Uterus (tissue), 4 donors: ENCODE results near the gene TSEN15. TPM values are rescaled to one million over a fixed set of nuclear protein-coding genes. Genes with fewer than 3 reads are reported as not detected.

Source experiments
- DNase-seq, 2 donors: peaks; one replicate each; pipeline ENCODE4 v3.0.0-alpha.2; 2019 to 2020
- H3K27ac ChIP-seq, 2 donors: fragments of 200-600 bp; sonication (generic); 1 replicate in 1 of 2; 2 replicates in 1 of 2; pipeline ENCODE4 v1.5.1; 2016 to 2018
- H3K27me3 ChIP-seq, 2 donors: fragments of 200-600 bp; sonication (generic); one replicate each; pipeline ENCODE4 v1.5.1; 2018 to 2019; ENCODE audit warnings: control low read depth in 1 of 2
- H3K36me3 ChIP-seq, 2 donors: fragments of 200-600 bp; sonication (generic); one replicate each; pipeline ENCODE4 v1.5.1; 2019; ENCODE audit warnings: control low read depth in 1 of 2
- H3K4me1 ChIP-seq, 2 donors: fragments of 200-600 bp; sonication (generic); one replicate each; pipeline ENCODE4 v1.5.1; 2018 to 2019; ENCODE audit warnings: control low read depth in 1 of 2
- H3K4me3 ChIP-seq, 2 donors: fragments of 200-600 bp; sonication (generic); 1 replicate in 1 of 2; 2 replicates in 1 of 2; pipeline ENCODE4 v1.5.1; 2018 to 2019; ENCODE audit warnings: mild to moderate bottlenecking in 1 of 2
- H3K9me3 ChIP-seq, 2 donors: fragments of 200-600 bp; sonication (generic); one replicate each; pipeline ENCODE4 v1.5.1; 2019; ENCODE audit warnings: control low read depth in 1 of 2
- POLR2A ChIP-seq, 2 donors: fragments of 450-650 bp; IDR thresholded peaks; one replicate each; pipeline ENCODE4 v1.6.1; 2016; ENCODE audit warnings: antibody characterized with exemption in 2 of 2, mild to moderate bottlenecking in 1 of 2, moderate library complexity in 1 of 2
- intact Hi-C: fragments of 100-400 bp; cut with DNase I; formaldehyde crosslinking; loops from one replicate; pipeline ENCODE4 v1.15.1; 2023; ENCODE audit warnings: low total_unique reads
- total RNA-seq, 4 donors: library from RNA; depleted of rRNA in 3 of 4; stranded (reverse); fragments of >200 nt in 3 of 4; gene quantifications; one replicate each; pipeline versions ENCODE4 v1.1.0 to v1.2.4, GENCODE V29; 2014 to 2023
- TF ChIP-seq, protein P1 (sequence below), 4 experiments: fragments of 200-600 bp in 2 of 4; fragments of 450-650 bp in 2 of 4; sonication (generic) in 2 of 4; IDR thresholded peaks; one replicate each; pipeline ENCODE4 v1.5.1; 2016 to 2019; ENCODE audit warnings: antibody characterized with exemption in 4 of 4, mild to moderate bottlenecking in 2 of 4, moderate library complexity in 1 of 4
- donor health status: DM: yes; HTN: yes; CAD: no.

Gene TSEN15
- total RNA-seq, 4 donors from 2014 or later: 7.9 to 69.3 (median 29.2) TPM

DNA sequence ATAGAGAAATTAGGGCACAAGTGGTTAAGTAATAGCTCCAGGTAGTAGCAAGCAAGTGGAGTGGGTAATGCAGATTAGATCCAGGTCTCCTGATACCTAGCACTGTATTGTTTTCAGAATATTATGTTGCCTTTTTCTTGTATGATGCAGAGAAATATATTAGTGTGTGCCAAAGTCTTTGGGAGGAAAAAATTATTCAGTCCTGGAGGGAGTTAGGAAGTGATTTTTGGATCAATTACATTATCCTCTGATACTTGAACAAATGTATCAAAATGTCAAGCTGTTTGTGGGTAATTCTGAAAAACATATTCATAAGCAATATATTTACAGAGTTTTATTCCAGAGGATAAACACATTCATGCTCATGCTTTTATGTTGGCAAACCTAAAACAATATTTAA lies 28.8 kb downstream of the TSEN15 start:
- Histone ChIP-seq H3K4me1 (no peaks in the 10 kb centered on the region), H3K9me3 (no peaks in the 10 kb centered on the region), H3K27me3 (no peaks in the 10 kb centered on the region), H3K27ac (no peak overlapping the region), H3K36me3 (no peaks in the 10 kb centered on the region), H3K4me3 (no peak overlapping the region)
- no peak for TF ChIP-seq POLR2A (IDR thresholded peaks at IDR 0.05)
- TF ChIP-seq, protein P1, sequence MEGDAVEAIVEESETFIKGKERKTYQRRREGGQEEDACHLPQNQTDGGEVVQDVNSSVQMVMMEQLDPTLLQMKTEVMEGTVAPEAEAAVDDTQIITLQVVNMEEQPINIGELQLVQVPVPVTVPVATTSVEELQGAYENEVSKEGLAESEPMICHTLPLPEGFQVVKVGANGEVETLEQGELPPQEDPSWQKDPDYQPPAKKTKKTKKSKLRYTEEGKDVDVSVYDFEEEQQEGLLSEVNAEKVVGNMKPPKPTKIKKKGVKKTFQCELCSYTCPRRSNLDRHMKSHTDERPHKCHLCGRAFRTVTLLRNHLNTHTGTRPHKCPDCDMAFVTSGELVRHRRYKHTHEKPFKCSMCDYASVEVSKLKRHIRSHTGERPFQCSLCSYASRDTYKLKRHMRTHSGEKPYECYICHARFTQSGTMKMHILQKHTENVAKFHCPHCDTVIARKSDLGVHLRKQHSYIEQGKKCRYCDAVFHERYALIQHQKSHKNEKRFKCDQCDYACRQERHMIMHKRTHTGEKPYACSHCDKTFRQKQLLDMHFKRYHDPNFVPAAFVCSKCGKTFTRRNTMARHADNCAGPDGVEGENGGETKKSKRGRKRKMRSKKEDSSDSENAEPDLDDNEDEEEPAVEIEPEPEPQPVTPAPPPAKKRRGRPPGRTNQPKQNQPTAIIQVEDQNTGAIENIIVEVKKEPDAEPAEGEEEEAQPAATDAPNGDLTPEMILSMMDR (IDR thresholded peaks at IDR 0.05): no peak
- DNase-seq: no peak
- intact Hi-C loops: loop anchor here (10.0 kb wide), 1 partner anchor 144 kb away; no protein-coding TSS in a partner anchor

DNA sequence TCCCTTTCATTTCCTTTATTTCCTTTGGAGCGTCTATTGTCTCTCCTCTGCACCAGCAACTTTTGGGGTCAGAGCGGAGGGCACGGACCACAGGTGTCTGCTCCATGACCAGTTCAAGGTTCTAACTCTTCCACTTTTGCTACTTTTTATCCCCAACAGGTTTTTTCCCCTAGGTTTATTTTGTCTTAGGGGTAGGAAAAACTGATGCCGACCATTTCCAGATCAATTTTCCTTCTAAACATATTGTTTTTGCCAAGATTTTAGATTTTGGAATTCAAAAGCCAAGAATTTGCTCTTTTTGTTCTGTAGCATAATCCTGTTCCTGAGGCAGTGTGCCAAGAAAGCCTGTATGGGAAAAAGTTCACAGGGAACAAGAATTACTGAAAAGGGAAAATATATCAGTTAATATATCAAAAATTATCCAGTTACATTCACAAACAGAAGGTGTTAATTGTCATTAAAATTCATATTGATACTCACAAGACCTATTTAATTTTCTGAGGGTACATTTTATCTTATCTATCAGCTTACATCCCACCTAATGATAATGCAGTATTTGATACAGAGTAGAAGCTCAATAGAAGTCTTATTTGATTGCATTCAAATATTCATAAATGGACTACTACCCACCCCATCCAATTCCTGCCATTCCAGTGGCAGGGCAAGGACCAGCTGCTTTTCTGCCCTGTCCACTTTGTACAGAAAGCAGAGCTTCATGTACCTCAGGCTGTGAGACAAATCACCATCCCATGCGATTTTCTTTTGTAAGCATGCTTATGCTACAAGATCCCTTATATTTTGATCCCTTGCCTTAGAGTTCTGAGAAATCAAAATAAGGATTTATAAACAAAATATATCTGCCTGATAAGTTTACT lies 31.2 kb downstream of the TSEN15 start:
- Histone ChIP-seq H3K27me3 (no peaks in the 10 kb centered on the region), H3K36me3 (no peaks in the 10 kb centered on the region), H3K9me3 (no peaks in the 10 kb centered on the region), H3K27ac (no peak overlapping the region), H3K4me1 (no peaks in the 10 kb centered on the region), H3K4me3 (no peak overlapping the region)
- intact Hi-C loops: loop anchor here (10.0 kb wide), 1 partner anchor 142 kb away; no protein-coding TSS in a partner anchor
- no peak for DNase-seq
- TF ChIP-seq, protein P1 (IDR thresholded peaks at IDR 0.05): no peak
- no peak for TF ChIP-seq POLR2A (IDR thresholded peaks at IDR 0.05)

DNA sequence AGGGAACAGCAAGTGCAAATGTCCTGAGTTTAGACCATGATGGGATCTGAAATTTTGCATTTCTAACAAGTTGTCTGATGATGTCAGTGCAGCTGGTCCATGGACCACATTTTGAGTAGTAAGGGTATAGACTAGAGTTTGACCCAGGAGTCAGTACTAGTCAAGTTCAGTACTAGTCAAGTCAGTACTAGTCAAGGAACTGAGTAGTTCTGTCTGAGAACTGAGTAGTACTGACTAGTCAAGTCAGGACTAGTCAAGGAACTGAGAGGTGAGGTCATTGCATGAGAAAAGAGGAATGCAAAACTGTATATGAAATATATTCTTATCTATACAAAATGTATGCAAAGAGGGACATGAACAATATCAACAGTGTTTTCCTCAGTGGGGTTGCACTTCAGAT lies 34.1 kb downstream of the TSEN15 start:
- no peaks in the 10 kb centered on the region for H3K9me3 ChIP-seq
- H3K36me3 ChIP-seq: no peaks in the 10 kb centered on the region
- no peak for TF ChIP-seq POLR2A (IDR thresholded peaks at IDR 0.05)
- TF ChIP-seq, protein P1 (IDR thresholded peaks at IDR 0.05): no peak
- no peaks in the 10 kb centered on the region for H3K4me1 ChIP-seq
- intact Hi-C loops: loop anchor here (10.0 kb wide), 1 partner anchor 139 kb away; no protein-coding TSS in a partner anchor
- no peak overlapping the region for H3K4me3 ChIP-seq
- DNase-seq: no peak
- H3K27ac ChIP-seq: no peak overlapping the region
- no peaks in the 10 kb centered on the region for H3K27me3 ChIP-seq

DNA sequence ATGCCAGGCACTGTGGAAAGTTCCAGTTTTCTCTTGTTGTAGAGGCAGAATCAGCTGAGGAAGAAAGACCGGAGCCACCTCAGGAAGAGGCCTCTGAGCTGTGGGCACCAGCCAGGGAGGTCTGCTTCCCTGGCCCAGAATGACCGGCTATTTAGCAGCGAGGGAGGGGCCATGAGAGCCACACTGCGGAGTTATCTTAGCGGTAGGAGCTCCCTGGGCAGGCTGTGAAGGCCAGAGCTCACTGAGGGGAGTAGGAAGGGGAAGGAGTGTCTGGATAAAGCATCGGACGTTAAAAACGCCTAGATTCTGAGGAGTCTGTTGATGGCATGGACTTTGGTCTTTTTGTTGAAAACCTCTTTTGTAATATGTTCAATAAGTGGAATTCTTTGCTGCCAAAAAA lies 36.5 kb downstream of the TSEN15 start:
- Histone ChIP-seq H3K4me1 (no peaks in the 10 kb centered on the region), H3K9me3 (no peaks in the 10 kb centered on the region), H3K4me3 (no peak overlapping the region), H3K27ac (no peak overlapping the region), H3K36me3 (no peaks in the 10 kb centered on the region), H3K27me3 (no peaks in the 10 kb centered on the region)
- intact Hi-C loops: loop anchor here (10.0 kb wide), 1 partner anchor 137 kb away; no protein-coding TSS in a partner anchor
- DNase-seq: no peak
- no peak for TF ChIP-seq POLR2A (IDR thresholded peaks at IDR 0.05)
- TF ChIP-seq, protein P1 (IDR thresholded peaks at IDR 0.05): no peak

DNA sequence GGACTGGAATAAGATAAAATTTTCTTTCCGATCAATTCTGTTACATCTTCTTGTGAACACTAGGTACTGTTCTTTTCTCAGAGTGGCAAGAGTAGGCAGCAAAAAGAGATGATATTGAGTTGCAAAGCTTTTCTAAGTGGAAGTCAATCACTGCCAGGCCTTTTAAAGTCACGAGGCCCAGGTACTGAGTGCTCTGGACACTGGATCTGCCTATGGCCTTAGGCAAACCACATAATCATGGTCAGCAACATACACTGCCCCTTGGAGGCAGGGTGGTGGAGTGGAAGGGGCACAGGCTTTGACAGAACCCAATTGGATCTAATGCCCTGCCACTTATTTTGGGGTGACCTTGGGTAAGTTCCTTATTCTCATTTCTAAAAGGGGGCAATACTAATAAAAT lies 41.5 kb downstream of the TSEN15 start:
- DNase-seq: no peak
- no peaks in the 10 kb centered on the region for H3K4me1 ChIP-seq
- no peak for TF ChIP-seq POLR2A (IDR thresholded peaks at IDR 0.05)
- TF ChIP-seq, protein P1 (IDR thresholded peaks at IDR 0.05): no peak
- H3K9me3 ChIP-seq: no peaks in the 10 kb centered on the region
- no peak overlapping the region for H3K4me3 ChIP-seq
- intact Hi-C loops: no loop called here
- no peaks in the 10 kb centered on the region for H3K36me3 ChIP-seq
- H3K27ac ChIP-seq: no peak overlapping the region
- H3K27me3 ChIP-seq: no peaks in the 10 kb centered on the region
